ENCODE data around the gene C4orf50. TPM values are rescaled to one million over a fixed set of nuclear protein-coding genes. Genes with fewer than 3 reads are reported as not detected.

C4orf50 gene
- total and polyA plus RNA-seq, 2 of the 8 experiments (the other 6 are each of a cell fraction or from before 2014, with no cell fraction given) = 0.08 to 0.22 TPM

DNA sequence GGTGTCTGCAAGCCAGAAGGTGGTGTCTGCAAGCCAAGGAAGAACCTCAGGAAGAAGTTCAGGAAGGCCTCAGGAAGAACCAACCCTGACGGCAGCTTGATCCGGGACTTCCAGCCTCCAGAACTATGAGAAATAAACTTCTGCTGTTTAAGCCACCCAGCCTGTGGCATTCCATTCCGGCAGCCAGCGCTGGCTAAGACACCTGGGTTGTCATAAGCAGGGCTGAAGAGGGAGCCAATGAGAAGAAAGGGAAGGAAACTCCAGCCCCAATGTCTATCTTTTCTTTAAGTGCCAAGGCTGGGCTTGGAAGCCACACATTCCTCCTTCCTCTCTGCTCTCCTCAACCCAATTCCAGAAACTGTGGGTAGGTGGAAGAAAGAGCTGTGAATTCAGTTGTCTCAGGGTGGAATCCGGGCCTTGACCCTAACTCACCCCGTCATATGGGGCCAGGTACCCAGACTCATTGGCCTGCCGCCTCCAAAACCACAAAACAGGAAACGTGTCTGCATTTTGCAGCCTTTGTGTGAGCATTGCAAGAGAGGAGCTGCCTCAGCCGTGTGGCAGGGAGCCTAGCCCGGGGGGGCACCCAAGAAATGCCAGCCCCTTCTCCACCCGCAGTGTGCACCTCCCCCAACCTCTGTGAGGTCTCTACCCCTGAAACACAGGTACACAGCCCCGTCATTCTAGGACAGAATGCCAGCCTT is 152.2 kb downstream of the C4orf50 start (continued):
- no peak for TF ChIP-seq SP4 (IDR thresholded peaks at IDR 0.05; ENCODE audit: low read length)

Measured in H1 (cell line).